Esophagus muscularis mucosa (tissue), 3 donors: ENCODE measurements around the gene CELF2.

ENCODE experiments used
- POLR2A ChIP-seq: fragments of 450-650 bp; IDR thresholded peaks from one replicate; pipeline ENCODE4 v1.6.1; 2017; ENCODE audit warnings: antibody characterized with exemption, moderate library complexity, mild to moderate bottlenecking, low read depth
- TF ChIP-seq, protein P1 (sequence below), 3 experiments: fragments of 200-600 bp in 2 of 3; fragments of 450-650 bp in 1 of 3; sonication (generic) in 2 of 3; IDR thresholded peaks; one replicate each; pipeline ENCODE4 v1.5.1; 2017 to 2019; ENCODE audit warnings: antibody characterized with exemption in 3 of 3, mild to moderate bottlenecking in 2 of 3, moderate library complexity in 1 of 3

DNA sequence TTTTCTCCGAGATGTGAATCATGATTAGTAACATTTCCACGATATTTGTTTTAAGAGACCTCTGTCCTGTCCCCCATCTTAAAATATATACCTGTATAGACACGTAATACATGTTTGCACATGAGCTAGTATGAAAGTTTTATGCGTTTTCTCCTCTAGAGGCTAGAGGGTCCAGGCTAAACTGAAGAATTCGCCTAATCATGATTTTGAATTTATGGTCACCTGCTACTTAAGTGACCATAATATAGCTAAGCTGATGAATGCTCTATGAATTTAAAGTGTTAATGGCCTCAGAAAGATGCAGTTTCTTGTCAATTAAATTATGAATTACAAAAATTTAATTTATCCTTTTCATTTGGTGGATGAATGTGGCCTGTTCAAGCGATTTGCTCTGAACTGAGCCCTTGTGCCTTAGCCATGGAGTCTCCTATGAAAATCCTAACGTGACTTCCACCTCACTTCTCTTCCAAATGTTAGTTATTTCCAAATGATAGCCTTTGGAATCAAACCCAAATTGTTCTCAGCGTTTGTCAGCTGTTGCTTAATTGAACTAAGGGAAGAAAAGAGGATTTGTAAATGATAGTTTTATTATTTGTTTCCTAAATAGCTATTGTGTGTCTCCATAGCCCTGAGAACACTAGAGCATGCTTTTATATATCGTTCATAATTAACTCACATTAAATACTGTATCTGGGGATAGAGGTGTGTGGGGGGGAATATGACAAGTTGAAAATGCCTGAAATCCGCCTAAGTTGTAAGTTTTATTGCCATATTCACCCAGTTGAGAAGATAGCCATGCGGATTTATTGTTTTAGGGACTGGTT is 2.3 kb downstream of the CELF2 start:
- TF ChIP-seq, protein P1, sequence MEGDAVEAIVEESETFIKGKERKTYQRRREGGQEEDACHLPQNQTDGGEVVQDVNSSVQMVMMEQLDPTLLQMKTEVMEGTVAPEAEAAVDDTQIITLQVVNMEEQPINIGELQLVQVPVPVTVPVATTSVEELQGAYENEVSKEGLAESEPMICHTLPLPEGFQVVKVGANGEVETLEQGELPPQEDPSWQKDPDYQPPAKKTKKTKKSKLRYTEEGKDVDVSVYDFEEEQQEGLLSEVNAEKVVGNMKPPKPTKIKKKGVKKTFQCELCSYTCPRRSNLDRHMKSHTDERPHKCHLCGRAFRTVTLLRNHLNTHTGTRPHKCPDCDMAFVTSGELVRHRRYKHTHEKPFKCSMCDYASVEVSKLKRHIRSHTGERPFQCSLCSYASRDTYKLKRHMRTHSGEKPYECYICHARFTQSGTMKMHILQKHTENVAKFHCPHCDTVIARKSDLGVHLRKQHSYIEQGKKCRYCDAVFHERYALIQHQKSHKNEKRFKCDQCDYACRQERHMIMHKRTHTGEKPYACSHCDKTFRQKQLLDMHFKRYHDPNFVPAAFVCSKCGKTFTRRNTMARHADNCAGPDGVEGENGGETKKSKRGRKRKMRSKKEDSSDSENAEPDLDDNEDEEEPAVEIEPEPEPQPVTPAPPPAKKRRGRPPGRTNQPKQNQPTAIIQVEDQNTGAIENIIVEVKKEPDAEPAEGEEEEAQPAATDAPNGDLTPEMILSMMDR (IDR thresholded peaks at IDR 0.05): no peak
- no peak for TF ChIP-seq POLR2A
